HepG2 (cell line): ENCODE results near the gene DLX4. TPM values are rescaled to one million over a fixed set of nuclear protein-coding genes. Genes with fewer than 3 reads are reported as not detected.
A peak's percentile ranks its signal among the peaks of the same experiment; 100 is the strongest.

Experiments
- ARNTL ChIP-seq: sonication (generic); formaldehyde crosslinking; IDR thresholded peaks from 2 replicates; pipeline ENCODE4 v1.4.0; 2020; ENCODE audit warnings: mild to moderate bottlenecking, missing genetic modification reagents
- CTCF ChIP-seq: sonication (generic); formaldehyde crosslinking; IDR thresholded peaks from 2 replicates; pipeline ENCODE4 v1.5.0; 2020; ENCODE audit warnings: mild to moderate bottlenecking, missing genetic modification reagents, moderate library complexity
- FOSL2 ChIP-seq: sonication (generic); formaldehyde crosslinking; IDR thresholded peaks from 2 replicates; pipeline ENCODE4 v1.4.0; 2020; ENCODE audit warnings: missing genetic modification reagents
- HOXA5 ChIP-seq: sonication (generic); formaldehyde crosslinking; IDR thresholded peaks from 2 replicates; pipeline ENCODE4 v1.4.0; 2020; ENCODE audit warnings: missing genetic modification reagents
- NFYB ChIP-seq: sonication (generic); formaldehyde crosslinking; IDR thresholded peaks from 2 replicates; pipeline ENCODE4 v1.4.0; 2020; ENCODE audit warnings: missing genetic modification reagents
- NONO ChIP-seq, 2 experiments: fragments of 450-650 bp in 1 of 2; sonication (generic) in 1 of 2; formaldehyde crosslinking in 1 of 2; IDR thresholded peaks in 1 of 2; conservative IDR thresholded peaks in 1 of 2; 2 replicates each; pipeline versions ENCODE4 v1.6.1 to v1.8.0; 2017 to 2022; ENCODE audit warnings: mild to moderate bottlenecking in 1 of 2, missing genetic modification reagents in 1 of 2, moderate library complexity in 1 of 2
- RFX1 ChIP-seq: fragments of 450-650 bp; IDR thresholded peaks from 2 replicates; pipeline ENCODE4 v1.6.1; 2017
- RFXANK ChIP-seq: IDR thresholded peaks from 2 replicates; pipeline ENCODE4 v1.6.1; 2016
- ZNF281 ChIP-seq: sonication (generic); formaldehyde crosslinking; IDR thresholded peaks from 2 replicates; pipeline ENCODE4 v1.4.0; 2020; ENCODE audit warnings: missing genetic modification reagents, borderline replicate concordance
- ZNF629 ChIP-seq: sonication (generic); formaldehyde crosslinking; conservative IDR thresholded peaks from 2 replicates; pipeline ENCODE4 v1.5.0; 2020; ENCODE audit warnings: missing genetic modification reagents
- ZNF703 ChIP-seq: sonication (generic); formaldehyde crosslinking; IDR thresholded peaks from 2 replicates; pipeline ENCODE4 v1.5.1; 2020; ENCODE audit warnings: missing genetic modification reagents, mild to moderate bottlenecking, moderate library complexity, borderline replicate concordance
- ZNF724P ChIP-seq: sonication (generic); formaldehyde crosslinking; IDR thresholded peaks from 2 replicates; pipeline ENCODE4 v1.8.0; 2022; ENCODE audit warnings: missing genetic modification reagents, borderline replicate concordance
- ZNF788 ChIP-seq: sonication (generic); formaldehyde crosslinking; IDR thresholded peaks from 2 replicates; pipeline ENCODE4 v1.5.0; 2020; ENCODE audit warnings: mild to moderate bottlenecking, missing genetic modification reagents, borderline replicate concordance
- polyA plus RNA-seq, 8 experiments: library from polyadenylated mRNA; depleted of rRNA in 3 of 8; stranded (reverse) in 7 of 8; unstranded in 1 of 8; fragments of >200 nt; fragmentation: Illumina TruSeq in 4 of 8; extraction: Trizol in 4 of 8; gene quantifications; 2 replicates each; pipeline versions ENCODE4 v1.2.1 to v1.2.3, GENCODE V29; 2011 to 2016; ENCODE audit warnings: low read depth in 4 of 8, missing spikeins in 1 of 8, mixed read lengths in 1 of 8; ENCODE audit not compliant: insufficient read depth in 1 of 8
- total RNA-seq, 5 experiments: library from RNA; depleted of rRNA; stranded (reverse); fragments of >200 nt; fragmentation: Illumina TruSeq; extraction: Trizol; gene quantifications; 2 replicates each; pipeline ENCODE4 v1.2.3, GENCODE V29; 2016; ENCODE audit warnings: low read depth in 1 of 5
- TF ChIP-seq, protein P1 (sequence below): fragments of 450-650 bp; IDR thresholded peaks from 2 replicates; pipeline ENCODE4 v1.6.1; 2017; ENCODE audit warnings: mild to moderate bottlenecking
- TF ChIP-seq, protein P2 (sequence below): IDR thresholded peaks from 2 replicates; pipeline ENCODE4 v1.6.1; 2016; ENCODE audit warnings: low read depth, missing genetic modification reagents, missing compliant biosample characterization

The DLX4 gene
- total and polyA plus RNA-seq, 2 of the 13 experiments (the other 11 are each of a cell fraction or from before 2014, with no cell fraction given): 0.55 to 2.3 TPM

- TF ChIP-seq ZNF281 (CRISPR knock-in tag) (0 out of 2 replicates have a peak, but pooled peaks have one; percentile 40), RFXANK (CRISPR knock-in tag) (no peak), ZNF629 (CRISPR knock-in tag) (no peak), CTCF (CRISPR knock-in tag) (peak; percentile 100), NFYB (CRISPR knock-in tag) (0 out of 2 replicates have a peak, but pooled peaks have one; percentile 9), NONO (IDR thresholded peaks at IDR 0.05) (no peak), NONO (CRISPR knock-in tag; conservative IDR thresholded peaks at IDR 0.05) (peak; percentile 88), ARNTL (CRISPR knock-in tag) (no peak), ZNF703 (CRISPR knock-in tag) (0 out of 2 replicates have a peak, but pooled peaks have one; percentile 22), HOXA5 (no peak; the same call in 1 of the 2 replicates), ZNF788 (CRISPR knock-in tag) (no peak), FOSL2 (CRISPR knock-in tag) (0 out of 2 replicates have a peak, but pooled peaks have one; percentile 39), ZNF724P (CRISPR knock-in tag) (no peak), RFX1 (no peak)
- TF ChIP-seq, protein P1, sequence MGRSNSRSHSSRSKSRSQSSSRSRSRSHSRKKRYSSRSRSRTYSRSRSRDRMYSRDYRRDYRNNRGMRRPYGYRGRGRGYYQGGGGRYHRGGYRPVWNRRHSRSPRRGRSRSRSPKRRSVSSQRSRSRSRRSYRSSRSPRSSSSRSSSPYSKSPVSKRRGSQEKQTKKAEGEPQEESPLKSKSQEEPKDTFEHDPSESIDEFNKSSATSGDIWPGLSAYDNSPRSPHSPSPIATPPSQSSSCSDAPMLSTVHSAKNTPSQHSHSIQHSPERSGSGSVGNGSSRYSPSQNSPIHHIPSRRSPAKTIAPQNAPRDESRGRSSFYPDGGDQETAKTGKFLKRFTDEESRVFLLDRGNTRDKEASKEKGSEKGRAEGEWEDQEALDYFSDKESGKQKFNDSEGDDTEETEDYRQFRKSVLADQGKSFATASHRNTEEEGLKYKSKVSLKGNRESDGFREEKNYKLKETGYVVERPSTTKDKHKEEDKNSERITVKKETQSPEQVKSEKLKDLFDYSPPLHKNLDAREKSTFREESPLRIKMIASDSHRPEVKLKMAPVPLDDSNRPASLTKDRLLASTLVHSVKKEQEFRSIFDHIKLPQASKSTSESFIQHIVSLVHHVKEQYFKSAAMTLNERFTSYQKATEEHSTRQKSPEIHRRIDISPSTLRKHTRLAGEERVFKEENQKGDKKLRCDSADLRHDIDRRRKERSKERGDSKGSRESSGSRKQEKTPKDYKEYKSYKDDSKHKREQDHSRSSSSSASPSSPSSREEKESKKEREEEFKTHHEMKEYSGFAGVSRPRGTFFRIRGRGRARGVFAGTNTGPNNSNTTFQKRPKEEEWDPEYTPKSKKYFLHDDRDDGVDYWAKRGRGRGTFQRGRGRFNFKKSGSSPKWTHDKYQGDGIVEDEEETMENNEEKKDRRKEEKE: no peak
- TF ChIP-seq, protein P2, sequence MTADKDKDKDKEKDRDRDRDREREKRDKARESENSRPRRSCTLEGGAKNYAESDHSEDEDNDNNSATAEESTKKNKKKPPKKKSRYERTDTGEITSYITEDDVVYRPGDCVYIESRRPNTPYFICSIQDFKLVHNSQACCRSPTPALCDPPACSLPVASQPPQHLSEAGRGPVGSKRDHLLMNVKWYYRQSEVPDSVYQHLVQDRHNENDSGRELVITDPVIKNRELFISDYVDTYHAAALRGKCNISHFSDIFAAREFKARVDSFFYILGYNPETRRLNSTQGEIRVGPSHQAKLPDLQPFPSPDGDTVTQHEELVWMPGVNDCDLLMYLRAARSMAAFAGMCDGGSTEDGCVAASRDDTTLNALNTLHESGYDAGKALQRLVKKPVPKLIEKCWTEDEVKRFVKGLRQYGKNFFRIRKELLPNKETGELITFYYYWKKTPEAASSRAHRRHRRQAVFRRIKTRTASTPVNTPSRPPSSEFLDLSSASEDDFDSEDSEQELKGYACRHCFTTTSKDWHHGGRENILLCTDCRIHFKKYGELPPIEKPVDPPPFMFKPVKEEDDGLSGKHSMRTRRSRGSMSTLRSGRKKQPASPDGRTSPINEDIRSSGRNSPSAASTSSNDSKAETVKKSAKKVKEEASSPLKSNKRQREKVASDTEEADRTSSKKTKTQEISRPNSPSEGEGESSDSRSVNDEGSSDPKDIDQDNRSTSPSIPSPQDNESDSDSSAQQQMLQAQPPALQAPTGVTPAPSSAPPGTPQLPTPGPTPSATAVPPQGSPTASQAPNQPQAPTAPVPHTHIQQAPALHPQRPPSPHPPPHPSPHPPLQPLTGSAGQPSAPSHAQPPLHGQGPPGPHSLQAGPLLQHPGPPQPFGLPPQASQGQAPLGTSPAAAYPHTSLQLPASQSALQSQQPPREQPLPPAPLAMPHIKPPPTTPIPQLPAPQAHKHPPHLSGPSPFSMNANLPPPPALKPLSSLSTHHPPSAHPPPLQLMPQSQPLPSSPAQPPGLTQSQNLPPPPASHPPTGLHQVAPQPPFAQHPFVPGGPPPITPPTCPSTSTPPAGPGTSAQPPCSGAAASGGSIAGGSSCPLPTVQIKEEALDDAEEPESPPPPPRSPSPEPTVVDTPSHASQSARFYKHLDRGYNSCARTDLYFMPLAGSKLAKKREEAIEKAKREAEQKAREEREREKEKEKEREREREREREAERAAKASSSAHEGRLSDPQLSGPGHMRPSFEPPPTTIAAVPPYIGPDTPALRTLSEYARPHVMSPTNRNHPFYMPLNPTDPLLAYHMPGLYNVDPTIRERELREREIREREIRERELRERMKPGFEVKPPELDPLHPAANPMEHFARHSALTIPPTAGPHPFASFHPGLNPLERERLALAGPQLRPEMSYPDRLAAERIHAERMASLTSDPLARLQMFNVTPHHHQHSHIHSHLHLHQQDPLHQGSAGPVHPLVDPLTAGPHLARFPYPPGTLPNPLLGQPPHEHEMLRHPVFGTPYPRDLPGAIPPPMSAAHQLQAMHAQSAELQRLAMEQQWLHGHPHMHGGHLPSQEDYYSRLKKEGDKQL (CRISPR knock-in tag): no peak
Measured at GRCh38 chr17:49996495-49997300, 27.7 kb downstream of the DLX4 start (continued).
